SW480 (cell line): ENCODE results near the gene FOLR3.
"Not testable (repeated sequence)": the region's sequence is repeated elsewhere in the genome, so short reads cannot be mapped to it uniquely, and the experiment has no call there.

Experiments used
- DNase-seq: peaks from one replicate; pipeline ENCODE4 v3.0.0-alpha.2; 2016; ENCODE audit warnings: low spot score

The FOLR3 gene

DNA sequence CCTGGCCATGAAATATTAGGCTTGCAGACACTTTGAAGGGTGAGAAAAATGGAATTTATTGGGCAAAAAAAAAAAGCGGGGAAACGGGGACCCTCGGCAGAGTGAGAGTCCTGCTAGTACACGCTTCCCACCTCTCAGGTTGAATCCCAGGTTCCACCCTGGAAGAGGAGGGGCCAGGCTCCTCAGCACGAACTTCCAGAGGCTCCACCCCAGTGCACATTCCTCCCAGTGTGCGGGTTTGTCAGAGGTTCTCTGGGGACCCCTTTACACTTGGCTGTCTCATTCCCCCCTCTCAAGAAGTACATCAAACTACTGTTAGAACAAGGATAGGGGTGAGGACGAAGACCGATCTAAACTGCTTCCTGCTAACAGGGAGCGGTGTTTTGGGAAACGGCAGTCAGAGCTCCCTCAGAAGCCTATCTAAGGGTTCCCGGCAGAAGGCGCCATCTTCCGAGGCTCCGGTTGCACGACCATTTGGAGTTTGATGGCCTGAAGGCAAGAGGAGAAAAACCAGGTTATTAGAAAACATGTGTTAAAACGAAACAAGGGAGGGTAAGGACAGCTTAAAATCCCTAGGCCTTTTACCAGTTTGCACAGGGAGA lies 27.5 kb downstream of the FOLR3 start:
- no peak for DNase-seq

DNA sequence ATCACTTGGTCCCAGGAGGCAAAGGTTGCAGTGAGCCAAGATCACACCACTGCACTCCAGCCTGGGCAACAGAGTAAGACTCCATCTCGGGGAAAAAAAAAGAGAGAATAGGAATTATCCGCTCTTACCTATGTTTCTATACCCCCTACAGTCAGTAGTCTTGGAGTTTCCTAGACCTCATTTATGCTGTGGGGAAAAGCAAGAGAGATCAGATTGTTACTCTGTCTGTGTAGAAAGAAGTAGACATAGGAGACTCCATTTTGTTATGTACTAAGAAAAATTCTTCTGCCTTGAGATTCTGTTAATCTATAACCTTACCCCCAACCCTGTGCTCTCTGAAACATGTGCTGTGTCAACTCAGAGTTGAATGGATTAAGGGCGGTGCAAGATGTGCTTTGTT lies 28.7 kb downstream of the FOLR3 start:
- DNase-seq: not testable (repeated sequence)

DNA sequence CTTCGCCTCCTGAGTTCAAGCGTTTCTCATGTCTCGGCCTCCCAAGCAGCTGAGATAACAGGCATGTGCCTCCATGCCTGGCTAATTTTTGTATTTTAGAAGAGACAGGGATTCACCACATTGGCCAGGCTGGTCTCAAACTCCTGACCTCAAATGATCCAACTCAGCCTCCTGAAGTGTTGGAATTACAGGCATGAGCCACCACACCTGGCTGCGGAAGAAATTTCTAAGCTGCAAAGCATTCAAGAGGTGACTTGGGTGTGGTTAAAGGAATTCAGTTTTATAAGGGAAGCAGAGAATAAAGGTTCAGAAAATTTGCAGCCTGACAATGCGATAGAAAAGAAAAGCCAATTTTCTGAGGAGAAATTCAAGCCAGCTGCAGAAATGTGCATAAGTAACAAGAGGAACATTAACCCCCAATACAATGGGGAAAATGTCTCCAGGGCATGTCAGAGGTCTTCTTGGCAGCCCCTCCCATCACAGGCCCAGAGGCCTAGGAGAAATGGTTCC lies 33.6 kb downstream of the FOLR3 start:
- not testable (repeated sequence) for DNase-seq

DNA sequence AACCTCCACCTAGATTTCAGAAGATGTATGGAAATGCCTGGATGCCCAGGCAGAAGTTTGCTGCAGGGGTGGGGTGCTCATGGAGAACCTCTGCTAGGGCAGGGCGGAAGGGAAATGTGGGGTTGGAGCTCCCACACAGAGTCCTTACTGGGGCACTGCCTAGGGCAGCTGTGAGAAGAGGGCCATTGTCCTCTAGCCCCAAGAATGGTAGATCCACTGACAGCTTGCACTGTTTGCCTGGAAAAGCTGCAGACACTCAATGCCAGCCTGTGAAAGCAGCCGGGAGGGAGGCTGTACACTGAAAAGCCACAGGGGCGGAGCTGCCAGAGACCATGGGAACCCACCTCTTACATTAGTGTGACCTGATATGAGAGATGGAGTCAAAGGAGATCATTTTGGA lies 34.2 kb downstream of the FOLR3 start:
- DNase-seq: not testable (repeated sequence)

DNA sequence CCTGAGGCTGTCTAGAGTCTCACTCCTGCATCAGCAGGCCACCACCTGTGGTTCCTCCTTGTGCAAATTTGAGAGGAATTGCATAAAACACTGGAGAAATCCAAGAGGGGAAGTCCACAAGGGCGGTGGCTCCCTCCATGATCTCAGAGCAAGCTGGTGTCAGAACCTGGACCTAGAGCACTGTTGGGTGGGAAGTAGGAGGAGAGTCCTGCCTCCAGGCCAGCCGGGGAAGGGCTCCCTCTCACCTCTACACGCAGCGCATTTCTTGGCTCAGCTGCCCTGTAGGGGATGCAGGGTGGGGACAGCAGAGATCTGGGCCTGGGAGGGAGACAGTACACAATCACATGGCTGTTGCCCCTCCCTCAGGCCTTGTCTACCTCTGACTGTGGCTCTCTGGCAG lies 36.5 kb downstream of the FOLR3 start:
- DNase-seq: not testable (repeated sequence)

DNA sequence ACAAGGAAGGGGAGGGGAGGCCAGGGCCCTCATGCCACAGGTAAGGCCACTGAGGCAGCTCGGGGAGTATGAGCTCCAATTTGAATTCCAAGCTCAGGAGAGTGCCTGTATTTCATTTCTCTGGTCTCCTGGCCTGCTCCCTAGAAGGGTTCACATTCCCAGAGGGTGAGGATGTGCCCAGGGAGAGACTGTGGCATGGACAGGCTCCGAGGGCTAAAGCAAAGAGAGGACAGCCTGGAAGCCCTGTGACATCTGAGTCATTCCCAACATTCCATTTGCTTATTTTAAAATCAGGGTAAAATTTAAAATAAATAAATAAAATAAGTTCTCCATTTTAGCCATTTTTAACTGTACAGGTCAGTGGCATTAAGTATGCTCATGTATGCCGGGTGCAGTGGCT lies 37.8 kb downstream of the FOLR3 start:
- no peak for DNase-seq

DNA sequence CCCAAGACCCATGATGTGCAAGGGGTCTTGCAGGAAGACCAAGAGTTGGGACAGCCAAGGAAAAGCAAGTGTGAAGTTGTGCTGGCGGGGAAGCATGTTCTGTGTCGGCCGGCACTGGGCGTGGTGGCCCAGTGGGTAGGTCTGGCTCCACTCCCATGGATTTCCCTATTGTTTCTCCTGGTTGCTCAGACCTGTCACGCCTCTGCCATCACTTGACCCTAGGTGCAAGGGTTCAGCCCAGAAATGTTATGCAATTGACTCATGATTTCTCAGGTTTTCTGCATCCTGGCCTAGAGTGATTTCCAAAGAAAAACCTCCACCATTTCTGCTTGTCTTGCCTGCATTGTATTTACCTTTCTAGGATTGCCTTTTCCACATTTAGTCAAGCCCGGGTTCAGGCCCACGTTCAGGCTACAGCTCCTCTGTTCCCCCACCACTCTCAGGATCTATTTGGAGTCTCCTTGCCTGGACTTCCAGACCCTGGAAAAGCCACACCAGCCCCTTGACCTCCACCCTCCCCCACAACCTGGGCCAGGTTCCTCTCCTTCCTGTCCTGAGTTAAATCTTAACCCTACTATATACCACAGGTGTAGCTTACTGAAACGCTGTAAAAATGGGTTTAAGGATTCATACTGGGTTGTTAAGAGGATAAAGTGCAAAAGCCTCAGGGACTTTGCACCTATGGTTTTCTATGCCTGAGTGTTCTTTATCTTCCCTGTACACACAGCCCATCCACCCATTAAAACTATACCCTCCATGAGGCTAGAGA lies 39.0 kb downstream of the FOLR3 start:
- no peak for DNase-seq

DNA sequence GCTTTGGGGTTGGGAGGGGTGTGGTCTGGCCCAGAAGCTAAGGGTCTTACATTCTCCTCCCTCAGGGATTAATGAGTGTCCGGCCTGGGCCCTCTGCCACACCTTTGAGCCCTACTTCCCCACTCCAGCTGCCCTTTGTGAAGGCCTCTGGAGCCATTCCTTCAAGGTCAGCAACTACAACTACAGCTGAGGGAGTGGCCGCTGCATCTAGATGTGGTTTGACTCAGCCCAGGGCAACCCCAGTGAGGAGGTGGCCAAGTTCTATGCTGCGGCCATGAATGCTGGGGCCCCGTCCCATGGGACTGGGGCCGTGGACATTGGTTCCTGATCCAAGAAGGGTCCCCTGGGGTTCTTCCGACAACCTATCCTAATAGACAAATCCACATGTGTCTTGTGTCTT lies 42.1 kb downstream of the FOLR3 start:
- DNase-seq: no peak

DNA sequence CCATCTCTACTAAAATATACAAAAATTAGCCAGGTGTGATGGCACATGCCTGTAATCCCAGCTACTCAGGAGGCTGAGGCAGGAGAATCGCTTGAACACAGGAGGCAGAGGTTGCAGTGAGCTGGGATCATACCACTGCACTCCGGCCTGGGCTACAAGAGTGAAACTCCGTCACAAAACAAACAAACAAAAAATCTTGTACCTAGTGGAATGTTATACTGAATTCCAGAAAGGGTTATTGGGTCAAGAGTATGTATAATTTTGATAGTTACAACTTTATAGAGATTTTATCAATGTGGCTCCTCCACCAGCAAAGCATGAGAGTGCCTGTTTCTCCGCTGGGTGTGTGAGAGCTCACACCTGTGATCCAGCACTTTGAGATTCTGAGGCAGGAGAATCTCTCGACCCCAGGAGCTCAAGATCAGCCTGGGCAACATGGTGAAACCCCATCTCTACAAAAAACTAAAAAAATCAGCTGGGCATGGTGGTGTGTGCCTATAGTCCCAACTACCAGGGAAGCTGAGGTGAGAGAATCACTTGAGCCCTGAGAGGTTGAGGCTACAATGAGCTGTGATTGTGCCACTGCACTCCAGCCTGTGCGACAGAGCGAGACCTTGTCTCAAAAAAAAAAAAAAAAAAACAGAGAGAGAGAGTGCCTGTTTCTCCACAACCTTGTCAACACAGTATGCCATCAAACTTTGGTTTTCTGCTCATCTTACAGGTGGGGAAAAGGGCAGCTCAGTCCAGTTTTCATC lies 43.7 kb downstream of the FOLR3 start:
- DNase-seq: no peak

DNA sequence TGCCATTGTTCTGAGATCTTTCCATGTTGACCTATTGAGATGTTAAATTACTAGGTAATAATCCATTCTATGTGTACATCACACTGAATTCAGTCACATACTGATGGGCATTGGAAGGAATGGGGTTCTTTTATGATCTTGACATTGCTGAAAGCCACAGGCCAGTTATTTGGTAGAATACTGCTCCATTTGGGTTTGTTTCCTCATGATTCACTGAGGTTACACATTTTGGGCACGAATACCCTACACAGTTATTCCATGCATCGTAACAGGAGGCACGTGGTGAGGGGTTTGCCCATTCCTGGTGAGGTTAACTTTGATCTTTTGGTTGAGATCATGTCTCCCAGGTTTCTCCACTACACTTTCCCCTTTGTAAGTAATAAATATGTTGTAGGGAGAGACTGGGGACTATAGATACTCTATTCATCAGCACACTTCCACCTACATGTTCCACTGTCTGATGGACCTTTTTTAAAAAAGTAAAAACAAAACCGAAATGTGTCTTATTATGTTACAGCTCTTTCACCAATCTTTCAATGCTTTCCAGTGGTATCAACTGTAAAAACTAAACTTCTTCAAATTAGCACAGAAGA lies 44.4 kb downstream of the FOLR3 start:
- DNase-seq: peak; percentile 50

DNA sequence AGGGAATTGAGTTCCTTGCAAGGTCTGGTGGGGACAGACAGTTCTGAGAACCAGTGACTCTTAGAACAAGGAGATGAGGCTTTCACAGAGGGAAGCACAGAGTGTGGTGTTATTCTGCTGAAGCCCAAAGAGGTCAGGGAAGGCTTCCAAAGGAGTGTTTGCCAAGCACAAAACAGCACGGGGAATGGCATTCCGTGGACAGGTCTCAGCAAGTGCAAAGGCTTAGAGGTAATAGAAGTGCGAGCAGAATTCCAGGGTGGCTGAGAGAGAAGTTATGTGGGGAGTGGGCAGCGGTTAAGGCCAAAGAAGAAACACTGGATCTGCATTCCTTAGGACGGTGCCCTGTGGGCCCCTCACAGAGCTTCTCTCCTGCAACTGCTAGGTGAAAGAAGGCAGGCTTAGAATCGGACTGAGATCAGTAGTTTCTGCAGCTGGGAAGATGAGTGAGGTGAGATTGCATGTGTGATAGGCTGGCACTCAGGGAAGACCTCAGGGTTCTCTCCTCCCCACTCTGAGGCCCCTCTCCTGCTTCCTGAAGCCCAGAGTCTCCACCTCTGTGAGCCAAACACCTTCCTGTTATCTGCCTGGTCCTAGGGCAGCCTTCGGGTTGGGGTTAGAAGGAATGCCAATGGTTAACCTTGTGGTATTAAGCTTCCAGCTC lies 45.5 kb downstream of the FOLR3 start:
- not testable (repeated sequence) for DNase-seq

DNA sequence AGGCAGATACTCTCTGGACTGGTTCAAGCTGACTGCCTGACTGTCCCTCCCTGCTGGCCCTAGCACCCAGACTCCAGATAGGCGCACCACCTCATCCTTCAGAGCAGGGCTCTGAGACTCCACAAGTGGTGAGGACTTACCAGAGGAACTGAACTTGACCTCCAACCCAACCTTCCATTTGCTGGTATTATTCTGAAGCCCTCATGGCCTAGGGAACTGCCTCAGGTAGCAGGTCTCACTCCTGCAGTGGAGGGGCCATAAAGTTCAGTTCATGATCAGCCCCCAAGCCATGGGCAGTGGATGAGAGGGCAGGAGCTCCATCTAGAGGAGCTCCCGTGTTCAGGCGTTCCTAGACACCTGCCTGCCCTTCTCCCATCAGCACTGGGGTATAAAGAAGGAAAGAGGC lies 46.0 kb downstream of the FOLR3 start:
- DNase-seq: peak; percentile 23

DNA sequence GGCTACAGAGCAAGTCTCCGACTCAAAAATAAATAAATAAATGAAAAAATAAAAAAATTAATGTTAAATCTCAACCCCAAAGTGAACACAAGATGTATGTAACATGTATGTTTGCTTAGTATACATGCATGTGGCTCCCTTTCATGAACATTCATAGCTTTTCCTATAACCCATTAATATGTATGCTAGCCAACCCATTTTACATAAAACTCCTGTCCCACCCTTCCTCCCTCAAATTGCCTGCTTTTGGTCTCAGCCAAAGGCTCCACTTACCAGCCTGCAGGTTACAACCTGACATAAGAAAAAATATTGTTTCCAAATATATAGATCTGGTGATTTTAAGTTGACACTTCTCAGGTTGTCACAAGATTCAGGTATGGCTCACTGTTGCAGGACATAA lies 52.7 kb downstream of the FOLR3 start:
- no peak for DNase-seq
